ENCODE data around the gene OR51V1.
"Not testable (repeated sequence)": the region's sequence is repeated elsewhere in the genome, so short reads cannot be mapped to it uniquely, and the experiment has no call there.

OR51V1 gene, protein sequence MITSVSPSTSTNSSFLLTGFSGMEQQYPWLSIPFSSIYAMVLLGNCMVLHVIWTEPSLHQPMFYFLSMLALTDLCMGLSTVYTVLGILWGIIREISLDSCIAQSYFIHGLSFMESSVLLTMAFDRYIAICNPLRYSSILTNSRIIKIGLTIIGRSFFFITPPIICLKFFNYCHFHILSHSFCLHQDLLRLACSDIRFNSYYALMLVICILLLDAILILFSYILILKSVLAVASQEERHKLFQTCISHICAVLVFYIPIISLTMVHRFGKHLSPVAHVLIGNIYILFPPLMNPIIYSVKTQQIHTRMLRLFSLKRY

DNA sequence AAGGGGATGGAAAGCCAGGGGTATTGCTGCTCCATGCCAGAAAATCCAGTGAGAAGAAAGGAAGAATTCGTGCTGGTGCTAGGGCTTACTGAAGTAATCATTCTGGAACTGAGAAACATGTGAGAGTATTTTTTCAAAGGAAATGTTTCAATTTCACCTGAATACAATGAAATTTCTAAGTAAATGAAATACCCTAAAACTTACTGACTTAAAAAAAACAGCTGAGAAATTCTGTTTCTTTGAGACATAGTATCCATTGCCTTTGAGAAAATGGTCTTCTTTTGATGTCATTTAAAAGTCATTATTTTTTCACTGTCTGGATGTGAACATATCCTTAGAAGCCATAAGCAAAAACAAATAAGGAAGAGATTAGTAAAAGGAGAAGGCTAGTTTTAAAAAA lies at the start of gene OR51V1:
TSS of gene OR51V1 (minus strand) at position 101 of the 400 bp plus-strand sequence. CDS start at position 101, 0 bp downstream.
- DNase-seq, result no peak

DNA sequence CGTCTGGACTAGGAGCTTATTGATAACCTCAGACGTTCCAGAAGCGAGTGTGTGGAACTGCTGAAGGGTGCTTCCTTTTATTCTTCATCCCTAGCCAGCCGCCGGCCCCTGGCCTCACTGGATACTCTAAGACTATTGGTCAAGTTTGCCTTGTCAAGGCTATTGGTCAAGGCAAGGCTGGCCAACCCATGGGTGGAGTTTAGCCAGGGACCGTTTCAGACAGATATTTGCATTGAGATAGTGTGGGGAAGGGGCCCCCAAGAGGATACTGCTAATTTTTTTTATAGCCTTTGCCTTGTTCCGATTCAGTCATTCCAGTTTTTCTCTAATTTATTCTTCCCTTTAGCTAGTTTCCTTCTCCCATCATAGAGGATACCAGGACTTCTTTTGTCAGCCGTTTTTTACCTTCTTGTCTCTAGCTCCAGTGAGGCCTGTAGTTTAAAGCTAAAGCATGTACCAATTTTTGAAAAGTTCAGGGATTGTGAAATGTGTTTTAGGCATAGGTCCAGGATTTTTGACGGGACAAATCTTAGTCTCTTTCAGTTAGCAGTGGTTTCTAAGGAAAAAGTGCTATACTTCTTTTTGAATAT lies 49.4 kb upstream of the OR51V1 start, which contains the start of gene HBG1:
TSS of gene HBG1 (minus strand) at position 51 of the 590 bp plus-strand sequence. CDS start 53 bp downstream, outside the sequence.
- not testable (repeated sequence) for DNase-seq

DNA sequence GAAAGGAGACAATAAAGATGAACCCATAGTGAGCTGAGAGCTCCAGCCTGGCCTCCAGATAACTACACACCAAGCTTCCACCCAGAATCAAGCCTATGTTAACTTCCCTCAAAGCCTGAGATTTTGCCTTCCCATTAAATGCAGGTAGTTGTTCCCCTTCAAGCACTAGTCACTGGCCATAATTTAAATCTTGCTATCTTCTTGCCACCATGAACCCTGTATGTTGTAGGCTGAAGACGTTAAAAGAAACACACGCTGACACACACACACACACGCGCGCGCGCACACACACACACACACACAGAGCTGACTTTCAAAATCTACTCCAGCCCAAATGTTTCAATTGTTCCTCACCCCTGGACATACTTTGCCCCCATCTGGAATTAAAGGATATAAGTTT lies 48.0 kb upstream of the OR51V1 start:
- DNase-seq, result not testable (repeated sequence)

DNA sequence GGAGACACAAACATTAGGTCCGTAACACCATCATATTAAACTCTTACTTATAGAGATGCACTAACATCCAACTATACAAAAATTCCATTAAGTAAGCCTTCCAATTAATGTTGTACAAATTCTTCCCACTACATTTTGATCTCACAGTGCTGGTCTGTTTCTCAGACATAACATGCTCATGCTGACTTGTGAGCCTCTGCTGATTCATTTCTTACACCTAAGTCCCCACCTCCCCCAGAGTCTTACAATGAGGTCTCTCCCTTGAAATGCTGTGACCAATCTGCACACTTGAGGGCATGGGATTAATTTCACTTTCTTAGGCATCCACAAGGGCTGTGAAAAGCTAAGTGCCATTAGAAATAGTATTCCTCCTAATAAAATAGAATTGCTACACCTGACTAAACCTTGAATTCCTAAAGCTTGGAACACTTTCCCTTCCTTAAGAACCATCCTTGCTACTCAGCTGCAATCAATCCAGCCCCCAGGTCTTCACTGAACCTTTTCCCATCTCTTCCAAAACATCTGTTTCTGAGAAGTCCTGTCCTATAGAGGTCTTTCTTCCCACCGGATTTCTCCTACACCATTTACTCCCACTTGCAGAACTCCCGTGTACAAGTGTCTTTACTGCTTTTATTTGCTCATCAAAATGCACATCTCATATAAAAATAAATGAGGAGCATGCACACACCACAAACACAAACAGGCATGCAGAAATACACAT lies 47.1 kb upstream of the OR51V1 start:
- no peak for DNase-seq

DNA sequence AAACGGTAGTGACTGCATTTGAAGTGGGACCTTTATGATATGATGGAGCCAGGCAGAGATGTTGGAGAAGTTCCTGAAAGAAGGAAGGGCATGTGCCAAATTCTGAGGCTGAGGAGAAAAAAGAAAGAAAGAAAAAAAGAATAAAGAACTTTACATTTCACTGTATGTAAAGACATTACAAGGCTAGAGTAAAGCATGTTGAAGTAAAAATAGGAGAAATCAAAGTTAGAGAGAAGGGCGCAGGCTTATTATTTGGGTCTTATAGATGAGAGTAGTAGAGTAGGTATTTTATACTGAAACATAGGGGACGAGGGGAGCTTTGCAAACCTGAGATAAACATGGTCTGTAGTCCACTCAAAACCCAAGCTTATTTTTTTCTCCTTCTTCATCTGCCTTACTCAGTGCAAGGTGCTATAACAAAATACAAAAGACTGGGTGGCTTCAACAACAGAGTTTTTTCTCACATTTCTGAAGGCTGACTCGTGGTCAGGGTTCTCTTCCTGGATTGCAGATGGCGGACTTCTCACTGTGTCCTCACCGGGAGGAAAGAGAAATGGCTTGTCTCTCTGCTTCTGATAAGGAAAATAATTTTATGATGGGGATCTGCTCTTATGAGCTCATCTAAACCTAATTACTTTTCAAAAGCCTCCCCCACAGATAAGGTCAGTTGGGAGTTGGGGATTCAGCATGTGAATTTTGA lies 46.4 kb upstream of the OR51V1 start:
- no peak for DNase-seq

DNA sequence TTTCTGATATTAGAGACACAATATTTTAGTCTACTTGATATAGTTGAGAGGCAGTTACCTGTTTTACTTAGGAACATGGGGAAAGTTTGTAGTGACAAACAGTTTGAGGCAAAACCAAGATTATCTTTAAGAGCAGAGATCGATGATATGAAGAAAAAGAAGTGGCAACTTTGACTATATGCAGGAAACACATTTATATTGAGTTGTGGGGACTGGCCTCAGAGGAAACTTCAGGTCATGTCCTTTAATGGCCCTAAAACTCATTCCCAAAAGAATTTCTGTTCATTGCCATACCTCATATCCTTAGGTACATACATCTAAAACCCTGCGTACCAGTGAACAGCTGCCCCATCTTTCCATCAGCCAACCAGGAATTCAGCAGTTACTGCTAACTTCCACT lies 44.7 kb upstream of the OR51V1 start:
- no peak for DNase-seq

DNA sequence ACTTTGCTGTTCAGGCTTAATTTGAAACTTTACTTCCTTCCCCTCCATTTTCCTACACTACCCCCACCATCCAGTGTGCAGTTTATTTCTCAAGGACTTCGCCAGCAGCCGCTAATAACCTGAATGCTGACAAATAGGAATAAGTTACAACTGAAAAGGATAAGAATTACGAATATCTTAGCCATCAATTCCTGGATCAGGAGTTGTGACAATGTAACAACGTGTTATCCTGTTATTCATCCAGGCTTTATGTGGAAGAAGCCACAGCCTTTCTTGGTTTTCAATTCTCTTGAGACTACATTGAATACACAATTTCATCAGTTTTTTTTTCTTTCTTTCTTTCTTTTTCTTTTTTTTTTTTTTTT lies 43.3 kb upstream of the OR51V1 start:
- DNase-seq, result no peak

DNA sequence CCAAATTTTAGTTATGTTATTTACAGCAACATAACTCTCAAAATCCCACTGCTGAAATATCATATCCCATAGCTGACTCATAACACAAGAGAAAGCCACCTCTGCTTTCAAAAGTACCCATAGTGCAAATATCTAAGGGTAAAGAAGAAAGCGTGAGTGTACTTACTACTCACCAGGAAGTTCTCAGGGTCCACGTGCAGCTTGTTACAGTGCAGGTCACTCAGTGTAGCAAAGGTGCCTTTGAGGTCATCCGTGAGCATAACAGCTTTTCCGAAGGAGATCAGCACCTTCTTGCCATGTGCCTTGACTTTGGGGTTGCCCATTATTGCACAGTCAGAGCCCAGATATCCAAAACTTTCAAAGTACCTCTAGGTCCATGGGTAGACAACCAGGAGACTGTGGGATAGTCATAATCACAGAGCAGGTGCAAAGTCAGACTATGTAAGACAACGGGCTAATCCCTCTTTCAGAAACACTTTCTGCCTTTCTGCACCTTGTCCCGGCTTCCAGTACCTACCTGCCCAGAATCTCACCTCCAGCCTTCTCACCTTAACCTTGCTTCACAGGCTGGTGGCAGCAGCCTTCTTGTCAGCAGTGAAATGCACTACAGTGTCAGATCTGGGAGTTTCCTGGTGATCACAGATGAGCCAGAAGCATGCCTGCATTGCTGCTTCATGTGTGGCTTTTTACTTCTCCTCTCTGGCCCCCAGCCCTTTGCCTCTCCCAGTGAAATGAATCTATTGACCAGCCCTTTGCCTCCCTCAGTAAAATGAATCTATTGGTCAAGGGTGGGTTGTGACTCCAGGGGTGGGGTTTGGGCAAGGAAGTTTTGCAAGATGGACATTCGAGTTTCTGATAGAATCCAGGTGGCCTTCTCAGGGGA lies 42.7 kb upstream of the OR51V1 start:
- no peak for DNase-seq

DNA sequence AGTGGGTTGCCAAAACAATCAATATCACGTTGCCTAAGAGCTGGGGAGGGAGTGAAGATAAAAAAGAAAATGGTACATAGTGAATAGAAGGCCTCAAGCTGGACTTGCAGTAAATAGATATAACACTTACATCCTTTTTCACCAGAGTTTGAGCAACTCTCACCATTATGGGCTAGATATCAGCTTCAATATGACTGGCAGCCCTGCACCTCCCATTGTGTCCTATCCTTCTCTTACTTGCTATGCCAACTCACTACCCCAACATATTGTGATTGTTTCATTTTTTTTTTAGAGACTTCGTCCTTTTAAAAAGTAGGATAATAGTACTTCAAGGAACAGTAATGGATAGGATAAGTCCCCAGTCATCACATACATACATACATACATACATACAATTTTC lies 41.7 kb upstream of the OR51V1 start:
- DNase-seq, result no peak

DNA sequence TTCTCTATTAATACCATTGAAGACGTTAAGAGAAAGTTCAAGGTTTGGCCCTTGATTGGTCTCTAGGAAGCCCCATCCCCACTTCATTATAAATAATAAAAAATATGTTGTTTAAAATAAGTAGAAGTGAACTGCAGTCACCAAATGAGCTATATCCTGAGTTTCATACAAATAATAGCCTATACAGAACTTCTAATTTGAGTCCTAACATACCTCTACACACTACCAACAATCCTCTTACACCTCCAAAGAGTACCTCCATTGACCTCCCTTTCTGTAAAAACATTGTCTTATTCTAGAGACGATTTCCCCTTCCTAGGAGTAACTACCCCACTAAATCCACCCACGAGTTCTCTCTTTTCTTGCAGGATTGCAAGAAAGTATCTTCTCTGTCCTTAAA lies 41.0 kb upstream of the OR51V1 start:
- DNase-seq, result no peak

DNA sequence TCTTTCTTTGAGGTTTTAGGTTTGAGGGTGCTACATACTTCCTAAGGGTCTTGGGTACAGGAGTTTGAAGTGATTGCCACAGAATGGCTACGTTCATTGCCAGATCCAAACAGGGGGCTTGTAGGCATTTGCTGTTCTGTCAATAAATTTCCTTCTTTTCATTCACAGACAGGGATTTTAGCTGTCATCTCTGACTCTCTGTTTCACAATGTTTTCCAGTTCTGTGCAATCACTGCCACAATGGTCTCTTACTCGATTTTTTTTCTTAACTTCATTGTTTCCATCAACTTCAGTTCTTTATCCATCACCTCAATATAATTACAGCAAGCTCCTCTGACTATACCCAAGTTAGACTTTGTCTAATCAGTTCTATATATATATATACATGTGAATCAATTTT lies 40.0 kb upstream of the OR51V1 start:
- no peak for DNase-seq

DNA sequence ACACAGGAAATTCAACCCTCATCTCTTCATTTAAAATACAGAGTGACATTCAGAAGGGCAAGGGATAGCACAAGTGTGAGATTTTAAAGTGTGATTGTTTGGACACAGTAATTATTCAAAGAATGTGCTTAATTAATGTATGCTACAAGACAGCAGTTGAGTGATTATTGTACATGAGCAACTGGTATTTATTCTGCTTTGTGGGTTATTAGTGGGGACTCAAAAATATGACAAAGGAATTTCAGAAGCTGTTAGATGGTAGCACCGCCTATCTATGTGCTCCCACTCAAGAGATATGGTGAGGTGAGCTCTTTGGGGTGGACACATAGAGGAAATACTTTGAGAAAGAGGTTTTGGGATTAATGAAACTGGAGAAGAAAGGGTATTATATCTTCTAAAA lies 39.6 kb upstream of the OR51V1 start:
- DNase-seq, result no peak

DNA sequence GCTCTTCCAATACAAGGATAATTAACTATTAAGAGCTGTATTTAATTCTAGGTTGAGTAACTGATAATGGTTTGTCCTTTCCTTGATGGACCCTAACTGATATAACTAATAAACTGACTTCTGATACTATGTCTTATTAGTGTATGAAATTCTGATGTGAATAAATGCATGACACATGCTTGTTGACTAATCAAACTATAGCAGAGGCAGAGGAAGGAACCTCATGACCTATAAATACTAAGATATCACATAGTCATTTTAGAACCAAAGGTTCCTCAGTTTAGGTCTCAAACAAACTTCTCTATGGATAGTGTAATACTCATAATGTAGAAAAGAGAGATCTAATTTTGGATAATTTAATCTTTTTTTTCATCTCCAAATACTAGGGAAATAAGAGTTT lies 38.6 kb upstream of the OR51V1 start:
- DNase-seq, result no peak

DNA sequence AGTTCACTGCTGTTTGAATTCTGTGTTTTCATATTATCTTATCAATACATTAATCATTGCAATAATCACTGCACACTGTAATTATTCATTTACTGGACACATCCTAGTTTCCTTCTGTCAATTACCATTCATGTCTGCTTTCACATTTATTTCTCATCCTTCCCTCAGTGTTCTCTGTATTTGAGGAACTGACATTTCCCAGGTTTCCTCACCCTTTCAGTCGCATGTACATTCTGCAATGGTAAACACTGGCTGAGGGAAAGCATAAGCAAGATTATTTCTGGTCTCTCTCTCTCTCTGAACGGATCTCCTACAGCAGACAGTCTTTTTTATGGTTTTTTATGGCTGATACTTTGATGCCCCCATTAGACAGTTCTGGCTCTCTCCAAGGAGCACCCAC lies 38.0 kb upstream of the OR51V1 start:
- DNase-seq, result no peak

DNA sequence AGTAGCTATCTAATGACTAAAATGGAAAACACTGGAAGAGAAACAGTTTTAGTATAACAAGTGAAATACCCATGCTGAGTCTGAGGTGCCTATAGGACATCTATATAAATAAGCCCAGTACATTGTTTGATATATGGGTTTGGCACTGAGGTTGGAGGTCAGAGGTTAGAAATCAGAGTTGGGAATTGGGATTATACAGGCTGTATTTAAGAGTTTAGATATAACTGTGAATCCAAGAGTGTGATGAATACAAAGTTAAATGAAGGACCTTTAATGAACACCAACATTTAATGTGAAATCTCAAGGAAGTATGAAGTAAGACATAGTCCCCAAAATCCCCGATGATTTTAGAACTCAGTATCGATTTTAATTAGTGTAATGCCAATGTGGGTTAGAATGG lies 36.9 kb upstream of the OR51V1 start:
- DNase-seq, result no peak

DNA sequence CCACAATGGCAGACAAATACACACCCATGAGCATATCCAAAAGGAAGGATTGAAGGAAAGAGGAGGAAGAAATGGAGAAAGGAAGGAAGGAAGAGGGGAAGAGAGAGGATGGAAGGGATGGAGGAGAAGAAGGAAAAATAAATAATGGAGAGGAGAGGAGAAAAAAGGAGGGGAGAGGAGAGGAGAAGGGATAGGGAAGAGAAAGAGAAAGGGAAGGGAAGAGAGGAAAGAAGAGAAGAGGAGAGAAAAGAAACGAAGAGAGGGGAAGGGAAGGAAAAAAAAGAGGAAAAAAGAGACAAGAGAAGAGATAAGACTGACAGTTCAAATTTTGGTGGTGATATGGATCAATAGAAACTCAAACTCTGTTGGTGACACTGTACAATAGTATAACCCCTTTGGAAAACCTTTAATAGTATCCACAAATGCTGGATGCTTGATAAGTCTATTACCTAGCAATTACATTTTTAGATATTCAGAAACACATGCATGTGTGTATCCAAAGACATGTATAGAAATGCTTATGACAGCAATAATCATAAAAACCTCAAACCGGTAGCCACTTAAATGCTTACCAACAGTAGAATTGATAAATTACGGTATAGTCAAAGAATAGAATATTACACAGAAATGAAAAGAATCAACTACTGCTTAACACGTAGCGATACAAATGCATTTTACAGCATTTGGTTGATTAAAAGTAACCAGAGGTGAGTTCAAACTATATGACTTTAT lies 35.0 kb upstream of the OR51V1 start:
- no peak for DNase-seq

DNA sequence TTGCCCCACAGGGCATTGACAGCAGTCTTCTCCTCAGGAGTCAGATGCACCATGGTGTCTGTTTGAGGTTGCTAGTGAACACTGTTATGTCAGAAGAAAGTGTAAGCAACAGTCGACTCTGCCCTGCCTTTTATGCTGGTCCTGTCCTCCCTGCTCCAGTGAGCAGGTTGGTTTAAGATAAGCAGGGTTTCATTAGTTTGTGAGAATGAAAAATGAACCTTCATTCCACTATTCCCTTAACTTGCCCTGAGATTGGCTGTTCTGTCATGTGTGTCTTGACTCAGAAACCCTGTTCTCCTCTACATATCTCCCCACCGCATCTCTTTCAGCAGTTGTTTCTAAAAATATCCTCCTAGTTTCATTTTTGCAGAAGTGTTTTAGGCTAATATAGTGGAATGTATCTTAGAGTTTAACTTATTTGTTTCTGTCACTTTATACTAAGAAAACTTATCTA lies 33.9 kb upstream of the OR51V1 start, which contains the start of gene HBD:
TSS of gene HBD (minus strand) at position 103 of the 454 bp plus-strand sequence. CDS start at position 53, 50 bp downstream.
- DNase-seq, result no peak

DNA sequence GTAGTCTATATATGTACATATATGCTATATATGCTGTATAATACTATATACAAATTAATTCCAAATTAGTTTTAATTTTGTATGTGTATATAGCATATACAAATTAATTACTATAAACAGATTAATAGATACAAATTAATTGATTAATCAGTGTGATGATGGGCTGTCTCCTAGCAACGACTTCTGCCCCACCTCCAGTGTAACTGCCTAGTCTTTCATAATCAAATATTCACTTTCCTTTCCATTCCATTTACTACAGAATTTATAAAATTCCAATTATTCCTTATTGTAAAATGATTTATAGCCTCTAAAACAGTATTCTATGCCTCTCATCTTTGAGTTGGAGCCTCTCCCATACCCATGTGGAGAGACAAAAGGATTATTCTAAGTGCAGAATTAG lies 32.8 kb upstream of the OR51V1 start:
- DNase-seq, result no peak

DNA sequence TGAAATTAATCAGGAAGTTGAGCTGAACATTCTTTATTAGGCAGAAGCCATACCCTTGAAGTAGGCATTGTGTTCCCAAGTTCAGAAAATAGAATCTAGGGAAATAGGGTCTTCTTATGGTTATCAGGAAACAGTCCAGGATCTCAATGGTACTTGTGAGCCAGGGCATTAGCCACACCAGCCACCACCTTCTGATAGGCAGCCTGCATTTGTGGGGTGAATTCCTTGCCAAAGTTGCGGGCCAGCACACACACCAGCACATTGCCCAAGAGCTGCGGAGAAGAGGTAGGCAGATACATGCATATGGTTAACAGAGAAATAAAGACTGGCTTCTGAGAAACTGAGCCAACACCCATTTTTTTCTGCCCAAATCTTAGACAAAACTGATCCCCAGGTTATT lies 32.3 kb upstream of the OR51V1 start:
- DNase-seq, result no peak

DNA sequence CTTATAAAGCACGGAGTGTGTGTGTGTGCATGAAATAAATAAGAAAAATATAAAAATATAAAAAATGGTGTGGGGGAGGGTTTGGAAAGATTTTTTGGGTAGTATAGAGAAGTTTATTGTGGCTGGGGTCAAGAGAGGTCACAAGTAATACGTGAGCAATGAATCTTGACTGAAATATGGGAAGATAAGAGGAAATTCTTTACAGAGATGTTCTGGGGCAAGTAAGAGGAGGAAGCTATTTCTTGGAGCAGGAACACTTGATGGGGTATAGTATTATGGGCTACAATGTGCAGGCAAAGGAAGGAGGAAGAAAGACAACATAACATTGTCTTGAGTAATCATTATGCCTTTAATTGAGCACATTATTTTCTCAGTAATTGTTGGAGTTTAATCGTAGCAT lies 31.7 kb upstream of the OR51V1 start:
- no peak for DNase-seq

DNA sequence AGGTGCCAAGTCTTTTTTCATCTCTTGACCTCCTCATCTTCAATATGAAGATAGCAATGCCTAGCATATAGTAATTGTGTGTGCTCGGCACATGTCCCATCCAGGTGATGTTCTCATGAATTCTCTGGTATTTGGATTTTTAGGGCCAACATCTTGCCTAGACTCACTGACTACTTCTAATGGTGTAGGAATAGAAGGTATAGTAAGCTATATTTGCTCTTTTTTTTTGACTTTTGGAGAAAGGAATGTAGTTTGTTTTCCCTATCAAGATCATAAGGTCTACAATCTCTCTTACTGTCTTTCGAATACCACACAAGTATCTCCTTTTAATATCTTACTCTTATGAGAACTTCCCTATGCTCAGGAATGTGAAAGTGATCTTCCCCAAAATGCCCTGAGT lies 30.6 kb upstream of the OR51V1 start:
- DNase-seq, result no peak

DNA sequence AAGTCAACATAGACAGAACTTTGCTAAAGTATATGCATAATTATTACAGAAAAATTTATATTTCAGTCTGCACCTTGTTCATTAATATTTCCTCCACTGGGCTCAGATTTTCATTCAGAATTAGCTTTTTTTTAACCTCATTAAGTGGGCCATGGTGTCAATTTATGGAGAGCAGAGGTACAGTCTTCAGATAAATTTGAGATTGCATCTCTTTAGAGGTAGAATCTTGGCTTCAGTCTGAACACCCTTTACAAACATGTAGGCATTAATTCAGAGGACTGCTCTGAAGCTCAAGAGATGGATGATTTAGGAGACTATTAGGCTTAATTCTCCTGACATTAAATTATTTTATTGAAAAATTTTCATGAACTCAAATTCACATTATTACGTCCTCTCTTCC lies 29.8 kb upstream of the OR51V1 start:
- DNase-seq, result no peak

Data from CD4-positive, alpha-beta T cell treated with Interleukin-10 for 1 hour (primary cell).